GM12891 (cell line): ENCODE measurements around the gene EEFSEC.

ENCODE experiments used
- PAX5 ChIP-seq: IDR thresholded peaks from 2 replicates; pipeline ENCODE4 v1.6.1; 2011; ENCODE audit warnings: low read length, moderate library complexity, mild to moderate bottlenecking; ENCODE audit not compliant: insufficient read depth, severe bottlenecking
- POLR2A ChIP-seq: IDR thresholded peaks from 2 replicates; pipeline ENCODE4 v1.6.1; 2011; ENCODE audit warnings: low read depth, low read length, control low read depth
- POLR2AphosphoS5 ChIP-seq: IDR thresholded peaks from 2 replicates; pipeline ENCODE4 v1.6.1; 2011; ENCODE audit warnings: low read depth, low read length, control low read depth
- SPI1 ChIP-seq: IDR thresholded peaks from 2 replicates; pipeline ENCODE4 v1.6.1; 2011; ENCODE audit warnings: low read depth, low read length, control low read depth
- TAF1 ChIP-seq: IDR thresholded peaks from 2 replicates; pipeline ENCODE4 v1.6.1; 2011; ENCODE audit warnings: low read depth, low read length, control low read depth

DNA sequence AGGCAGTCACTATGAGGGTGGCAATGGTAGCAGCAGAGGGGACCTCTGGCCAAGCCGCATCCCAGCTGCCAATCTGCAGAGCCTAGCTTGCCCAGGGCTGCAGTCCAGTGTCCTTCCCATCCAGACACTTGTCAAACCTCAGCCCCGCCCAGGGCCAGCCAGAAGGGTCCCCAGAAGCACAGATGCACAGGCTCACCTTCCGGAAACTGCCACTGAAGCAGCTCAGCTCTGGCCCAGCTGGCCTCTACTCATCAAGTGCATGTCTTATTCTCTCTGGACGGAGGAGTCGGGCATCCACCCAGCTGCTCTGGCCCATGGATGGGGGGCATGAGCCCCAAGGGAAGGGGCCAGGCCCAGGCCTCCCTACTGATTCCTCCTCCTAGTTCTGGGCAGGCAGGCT, 244.2 kb downstream of the EEFSEC start:
- TF ChIP-seq POLR2AphosphoS5 (no peak), SPI1 (no peak), TAF1 (no peak), POLR2A (no peak), PAX5 (no peak)
